Measurements from ENCODE around the gene PRRG2.
"Not testable (repeated sequence)": the region's sequence is repeated elsewhere in the genome, so short reads cannot be mapped to it uniquely, and the experiment has no call there.

Gene PRRG2

DNA sequence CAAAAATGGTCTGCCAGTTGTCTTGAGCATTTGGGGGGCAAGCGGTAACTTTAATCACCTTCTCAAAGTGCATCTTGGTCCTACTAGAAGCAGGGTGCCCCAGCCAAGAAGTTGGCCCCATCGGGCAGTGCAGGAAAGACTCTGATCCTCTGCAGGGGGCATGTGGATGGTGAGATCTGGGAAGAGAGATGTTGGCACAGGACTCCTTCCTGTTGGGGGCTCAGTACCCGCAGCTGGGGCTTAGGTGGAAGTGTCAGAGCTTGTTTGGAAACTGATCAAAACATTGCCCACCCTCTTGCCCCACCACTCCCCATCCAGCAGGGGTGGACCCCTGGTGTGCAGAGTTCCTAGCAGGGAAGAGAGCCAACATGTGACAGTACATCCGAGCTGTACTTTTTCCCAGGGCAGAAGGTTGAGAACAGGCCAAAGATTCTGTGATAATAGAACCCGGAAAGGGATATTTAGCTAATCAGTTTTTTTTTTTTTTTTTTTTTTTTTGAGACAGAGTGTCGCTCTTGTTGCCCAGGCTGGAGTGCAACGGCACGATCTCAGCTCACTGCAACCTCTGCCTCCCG is 50.0 kb downstream of the PRRG2 start:
- Histone ChIP-seq H3K4me3 (ENCODE audit: control insufficient read depth in 1 of 7, extremely low read depth in 1 of 7, insufficient read depth in 4 of 7, low read depth in 2 of 7, low read length in 6 of 7) (no peak overlapping the region), H3K27ac (ENCODE audit: insufficient read depth in 1 of 2, low read depth in 1 of 2, low read length in 2 of 2, poor library complexity in 1 of 2, severe bottlenecking in 2 of 2) (no peak overlapping the region), H3K36me3 (ENCODE audit: control insufficient read depth in 4 of 4, insufficient read depth in 4 of 4, low read length in 3 of 4) (peaks cover 0 to 28% (median 11%) of the 10 kb centered on the region in 4 experiments), H3K27me3 (replicated peaks in 2 of 5; ENCODE audit: control insufficient read depth in 4 of 5, insufficient read depth in 5 of 5, low read length in 4 of 5) (no peaks in the 10 kb centered on the region), H3K4me1 (ENCODE audit: control extremely low read depth in 1 of 4, control insufficient read depth in 4 of 4, insufficient read depth in 4 of 4, low read length in 3 of 4) (peaks cover 0 to 4% (median 0%) of the 10 kb centered on the region in 4 experiments), H3K9me3 (ENCODE audit: control extremely low read depth in 1 of 5, control insufficient read depth in 4 of 5, insufficient read depth in 2 of 5, low read depth in 1 of 5, low read length in 4 of 5) (no peaks in the 10 kb centered on the region)
- no peak for DNase-seq
- ChIA-PET CTCF (interaction anchor here (0.6 to 1.2 kb wide), 2 partner anchors 178 to 298 kb away, joined by 3 read pairs; no protein-coding TSS in a partner anchor), POLR2A (interaction anchor here (0.6 kb wide), 1 partner anchor 134 kb away, joined by 3 read pairs; no protein-coding TSS in a partner anchor)
- 81% methylated on average over 6 of the region's 9 CpGs for WGBS (ENCODE audit: insufficient coverage)

DNA sequence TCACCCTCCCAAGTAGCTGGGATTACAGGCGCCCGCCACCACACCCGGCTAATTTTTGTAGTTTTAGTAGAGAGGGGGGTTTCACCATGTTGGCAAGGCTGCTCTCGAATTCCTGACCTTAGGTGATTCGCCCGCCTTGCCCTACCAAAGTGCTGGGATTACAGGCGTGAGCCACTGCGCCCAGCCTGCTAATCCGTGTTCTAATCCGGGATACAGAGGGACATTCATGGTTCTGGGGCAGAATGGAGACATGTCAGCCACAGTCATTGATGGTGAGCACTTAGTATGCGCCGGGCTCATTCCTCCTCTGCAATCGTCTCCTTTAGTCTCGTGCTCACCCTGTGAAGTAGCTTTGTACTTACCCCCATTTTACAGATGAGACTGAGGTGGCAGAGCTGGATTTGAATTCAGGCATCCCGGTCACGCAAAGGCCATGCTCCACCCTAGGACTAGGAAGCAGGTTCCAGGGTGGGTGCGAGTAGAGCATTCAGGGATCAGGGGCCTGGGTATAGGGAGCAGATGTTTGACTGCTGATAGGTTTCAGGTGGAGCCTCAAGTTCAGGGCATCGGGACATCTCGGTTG is 50.6 kb downstream of the PRRG2 start:
- Histone ChIP-seq H3K4me3 (ENCODE audit: control insufficient read depth in 1 of 7, extremely low read depth in 1 of 7, insufficient read depth in 4 of 7, low read depth in 2 of 7, low read length in 6 of 7) (no peak overlapping the region), H3K36me3 (ENCODE audit: control insufficient read depth in 4 of 4, insufficient read depth in 4 of 4, low read length in 3 of 4) (peaks cover 0 to 23% (median 8%) of the 10 kb centered on the region in 4 experiments), H3K27ac (ENCODE audit: insufficient read depth in 1 of 2, low read depth in 1 of 2, low read length in 2 of 2, poor library complexity in 1 of 2, severe bottlenecking in 2 of 2) (no peak overlapping the region), H3K4me1 (ENCODE audit: control extremely low read depth in 1 of 4, control insufficient read depth in 4 of 4, insufficient read depth in 4 of 4, low read length in 3 of 4) (peaks cover 0 to 4% (median 0%) of the 10 kb centered on the region in 4 experiments), H3K9me3 (ENCODE audit: control extremely low read depth in 1 of 5, control insufficient read depth in 4 of 5, insufficient read depth in 2 of 5, low read depth in 1 of 5, low read length in 4 of 5) (no peaks in the 10 kb centered on the region), H3K27me3 (replicated peaks in 2 of 5; ENCODE audit: control insufficient read depth in 4 of 5, insufficient read depth in 5 of 5, low read length in 4 of 5) (no peaks in the 10 kb centered on the region)
- WGBS (ENCODE audit: insufficient coverage): 98% methylated on average over 14 of the region's 19 CpGs
- POLR2A ChIA-PET: no interaction called here
- CTCF ChIA-PET: interaction anchor here (0.6 to 1.2 kb wide), 2 partner anchors 178 to 298 kb away, joined by 3 read pairs; no protein-coding TSS in a partner anchor
- DNase-seq: no peak

DNA sequence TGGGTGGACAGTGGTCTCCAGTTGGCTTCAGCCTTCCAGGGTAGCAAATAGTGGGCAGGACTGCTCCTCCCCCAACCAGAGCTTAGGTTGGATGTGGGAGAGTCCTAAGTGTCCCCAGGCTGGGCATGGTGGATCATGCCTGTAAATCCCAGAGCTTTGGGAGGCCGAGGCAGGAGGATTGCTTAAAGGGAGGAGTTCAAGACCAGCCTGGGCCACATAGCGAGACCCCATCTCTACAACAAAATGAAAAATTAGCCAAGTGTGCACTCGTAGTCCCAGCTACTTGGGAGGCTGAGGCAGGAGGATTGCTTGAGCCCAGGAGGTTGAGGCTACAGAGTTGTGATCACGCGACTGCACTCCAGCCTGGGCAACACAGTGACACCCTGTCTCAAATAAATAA is 51.5 kb downstream of the PRRG2 start:
- DNase-seq: no peak
- Histone ChIP-seq H3K4me1 (ENCODE audit: control extremely low read depth in 1 of 4, control insufficient read depth in 4 of 4, insufficient read depth in 4 of 4, low read length in 3 of 4) (peaks cover 0 to 4% (median 0%) of the 10 kb centered on the region in 4 experiments), H3K4me3 (ENCODE audit: control insufficient read depth in 1 of 7, extremely low read depth in 1 of 7, insufficient read depth in 4 of 7, low read depth in 2 of 7, low read length in 6 of 7) (no peak overlapping the region), H3K36me3 (ENCODE audit: control insufficient read depth in 4 of 4, insufficient read depth in 4 of 4, low read length in 3 of 4) (peaks cover 0 to 14% (median 5%) of the 10 kb centered on the region in 4 experiments), H3K9me3 (ENCODE audit: control extremely low read depth in 1 of 5, control insufficient read depth in 4 of 5, insufficient read depth in 2 of 5, low read depth in 1 of 5, low read length in 4 of 5) (no peaks in the 10 kb centered on the region), H3K27me3 (replicated peaks in 2 of 5; ENCODE audit: control insufficient read depth in 4 of 5, insufficient read depth in 5 of 5, low read length in 4 of 5) (no peaks in the 10 kb centered on the region), H3K27ac (ENCODE audit: insufficient read depth in 1 of 2, low read depth in 1 of 2, low read length in 2 of 2, poor library complexity in 1 of 2, severe bottlenecking in 2 of 2) (no peak overlapping the region)
- CTCF ChIA-PET: no interaction called here
- POLR2A ChIA-PET: interaction anchor here (0.7 kb wide), 1 partner anchor 10 kb away, joined by 4 read pairs; no protein-coding TSS in a partner anchor
- 100% methylated on average over 1 of the region's 5 CpGs for WGBS (ENCODE audit: insufficient coverage)

DNA sequence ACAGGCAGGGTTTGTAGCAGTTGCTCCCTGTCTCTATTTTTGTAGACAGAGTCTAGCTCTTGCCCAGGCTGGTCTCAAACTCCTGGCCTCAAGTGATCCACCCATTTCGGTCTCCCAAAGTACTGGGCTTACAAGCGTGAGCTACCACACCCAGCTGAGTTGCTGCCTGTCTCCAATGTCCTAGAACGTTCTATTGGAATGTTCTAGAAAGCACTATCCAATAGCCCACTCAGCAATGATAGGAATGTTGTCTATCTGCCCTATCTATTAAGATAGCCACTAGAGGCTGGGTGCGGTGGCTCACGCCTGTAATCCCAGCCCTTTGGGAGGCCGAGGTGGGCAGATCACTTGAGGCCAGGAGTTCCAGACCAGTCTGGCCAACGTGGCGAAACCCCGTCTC is 52.2 kb downstream of the PRRG2 start:
- POLR2A ChIA-PET; H3K4me3 ChIP-seq (ENCODE audit: control insufficient read depth in 1 of 7, extremely low read depth in 1 of 7, insufficient read depth in 4 of 7, low read depth in 2 of 7, low read length in 6 of 7); H3K27me3 ChIP-seq (replicated peaks in 2 of 5; ENCODE audit: control insufficient read depth in 4 of 5, insufficient read depth in 5 of 5, low read length in 4 of 5); H3K9me3 ChIP-seq (ENCODE audit: control extremely low read depth in 1 of 5, control insufficient read depth in 4 of 5, insufficient read depth in 2 of 5, low read depth in 1 of 5, low read length in 4 of 5); CTCF ChIA-PET; DNase-seq; H3K27ac ChIP-seq (ENCODE audit: insufficient read depth in 1 of 2, low read depth in 1 of 2, low read length in 2 of 2, poor library complexity in 1 of 2, severe bottlenecking in 2 of 2); H3K36me3 ChIP-seq (ENCODE audit: control insufficient read depth in 4 of 4, insufficient read depth in 4 of 4, low read length in 3 of 4): not testable (repeated sequence)
- peaks cover 0 to 11% (median 6%) of the 10 kb centered on the region in 4 experiments for H3K4me1 ChIP-seq (ENCODE audit: control extremely low read depth in 1 of 4, control insufficient read depth in 4 of 4, insufficient read depth in 4 of 4, low read length in 3 of 4)
- 91% methylated on average over 8 of the region's 9 CpGs for WGBS (ENCODE audit: insufficient coverage)

DNA sequence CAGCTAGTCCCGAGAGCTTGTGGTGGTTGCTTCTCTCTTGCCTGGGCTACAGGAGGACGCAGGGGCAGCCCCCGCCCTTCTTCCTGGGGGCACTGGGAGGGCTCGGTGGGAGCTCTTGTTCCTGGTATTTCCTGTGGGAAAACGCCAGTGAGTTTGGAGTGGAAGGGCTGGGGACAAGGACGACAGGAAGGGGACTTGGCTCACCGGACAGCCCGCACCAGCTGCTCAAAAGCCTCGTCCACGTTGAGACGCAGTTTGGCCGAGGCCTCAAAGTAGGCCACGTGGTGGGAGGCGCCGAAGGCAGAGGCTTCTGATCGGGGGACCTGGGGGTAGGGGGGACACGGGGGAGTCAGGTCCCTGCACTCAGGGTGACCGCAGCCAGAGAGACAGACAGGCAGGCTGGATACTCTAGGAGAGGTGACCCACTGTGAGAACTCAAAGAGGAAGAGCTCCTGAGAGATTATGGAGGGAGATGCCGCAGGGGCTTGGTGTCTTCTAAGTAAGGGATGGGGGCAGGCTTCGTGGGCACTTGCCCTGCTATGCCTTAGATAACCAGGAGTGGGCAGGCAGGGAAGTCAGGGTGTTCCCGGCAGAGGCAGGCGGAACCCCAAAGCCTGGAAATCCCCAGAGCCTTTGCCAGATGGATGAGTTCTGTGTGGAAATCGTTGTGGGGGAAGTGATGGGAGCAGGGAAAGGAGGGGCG is 54.6 kb downstream of the PRRG2 start:
- Histone ChIP-seq H3K9me3 (ENCODE audit: control extremely low read depth in 1 of 5, control insufficient read depth in 4 of 5, insufficient read depth in 2 of 5, low read depth in 1 of 5, low read length in 4 of 5) (no peaks in the 10 kb centered on the region), H3K4me3 (ENCODE audit: control insufficient read depth in 1 of 7, extremely low read depth in 1 of 7, insufficient read depth in 4 of 7, low read depth in 2 of 7, low read length in 6 of 7) (no peak overlapping the region), H3K36me3 (ENCODE audit: control insufficient read depth in 4 of 4, insufficient read depth in 4 of 4, low read length in 3 of 4) (no peaks in the 10 kb centered on the region), H3K4me1 (ENCODE audit: control extremely low read depth in 1 of 4, control insufficient read depth in 4 of 4, insufficient read depth in 4 of 4, low read length in 3 of 4) (peaks cover 0 to 26% (median 21%) of the 10 kb centered on the region in 4 experiments), H3K27me3 (replicated peaks in 2 of 5; ENCODE audit: control insufficient read depth in 4 of 5, insufficient read depth in 5 of 5, low read length in 4 of 5) (no peaks in the 10 kb centered on the region), H3K27ac (ENCODE audit: insufficient read depth in 1 of 2, low read depth in 1 of 2, low read length in 2 of 2, poor library complexity in 1 of 2, severe bottlenecking in 2 of 2) (no peak overlapping the region)
- 69% methylated on average over 10 of the region's 24 CpGs for WGBS (ENCODE audit: insufficient coverage)
- POLR2A ChIA-PET: no interaction called here
- CTCF ChIA-PET: no interaction called here
- peak in 1 of 3 donors; percentile 22 for DNase-seq

DNA sequence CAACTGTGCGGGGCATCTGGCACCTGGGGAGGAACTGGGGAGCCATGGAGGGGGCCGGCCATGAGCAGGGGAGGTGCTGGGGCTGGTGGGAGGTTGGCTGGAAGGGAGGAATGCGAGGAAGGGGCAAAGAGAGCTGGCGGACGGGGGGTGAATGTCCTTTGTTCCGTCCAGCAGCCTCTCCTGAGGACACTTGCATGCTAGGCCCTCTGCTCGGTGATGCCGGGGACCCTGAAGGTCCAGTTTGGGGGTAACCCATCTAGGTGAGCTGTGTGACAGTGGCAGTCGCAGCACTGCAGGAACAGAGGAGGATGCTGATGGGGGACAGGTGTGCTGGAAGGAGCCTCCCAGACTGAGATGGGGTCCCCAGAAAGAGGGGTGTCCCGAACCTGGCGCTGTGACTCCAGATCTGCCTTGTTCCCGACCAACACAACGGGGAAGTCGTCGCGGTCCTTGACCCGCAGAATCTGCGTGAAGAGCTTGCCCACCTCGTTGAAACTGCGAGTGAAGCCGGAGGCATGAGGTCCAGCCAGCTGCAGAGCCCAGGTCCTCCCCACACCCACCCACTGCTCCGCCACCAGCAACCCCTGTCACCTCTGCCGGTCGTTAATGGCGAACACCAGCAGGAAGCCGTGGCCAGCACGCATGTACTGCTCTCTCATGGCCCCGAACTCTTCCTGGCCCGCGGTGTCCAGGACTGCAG is 55.3 kb downstream of the PRRG2 start:
- 79% methylated on average over 25 of the region's 30 CpGs for WGBS (ENCODE audit: insufficient coverage)
- Histone ChIP-seq H3K27me3 (replicated peaks in 2 of 5; ENCODE audit: control insufficient read depth in 4 of 5, insufficient read depth in 5 of 5, low read length in 4 of 5) (no peaks in the 10 kb centered on the region), H3K36me3 (ENCODE audit: control insufficient read depth in 4 of 4, insufficient read depth in 4 of 4, low read length in 3 of 4) (no peaks in the 10 kb centered on the region), H3K4me3 (ENCODE audit: control insufficient read depth in 1 of 7, extremely low read depth in 1 of 7, insufficient read depth in 4 of 7, low read depth in 2 of 7, low read length in 6 of 7) (no peak overlapping the region), H3K9me3 (ENCODE audit: control extremely low read depth in 1 of 5, control insufficient read depth in 4 of 5, insufficient read depth in 2 of 5, low read depth in 1 of 5, low read length in 4 of 5) (no peaks in the 10 kb centered on the region), H3K27ac (ENCODE audit: insufficient read depth in 1 of 2, low read depth in 1 of 2, low read length in 2 of 2, poor library complexity in 1 of 2, severe bottlenecking in 2 of 2) (no peak overlapping the region), H3K4me1 (ENCODE audit: control extremely low read depth in 1 of 4, control insufficient read depth in 4 of 4, insufficient read depth in 4 of 4, low read length in 3 of 4) (peaks cover 2 to 29% (median 26%) of the 10 kb centered on the region in 4 experiments)
- CTCF ChIA-PET: no interaction called here
- DNase-seq: no peak
- POLR2A ChIA-PET: no interaction called here

All from common myeloid progenitor, CD34-positive (primary cell).